SU-DHL-6 (cell line): ENCODE measurements around the gene CHD3.

Experiments
- H2AFZ ChIP-seq: fragments of 200-600 bp; sonication (generic); 2 replicates; pipeline ENCODE4 v1.6.1; 2014; ENCODE audit warnings: low read depth, mild to moderate bottlenecking, moderate library complexity, mixed read lengths, antibody characterized with exemption, low read length; ENCODE audit not compliant: severe bottlenecking
- H3F3A ChIP-seq: fragments of 200-600 bp; shearing (Covaris generic); 2 replicates; pipeline ENCODE4 v1.6.0; 2016; ENCODE audit warnings: antibody characterized with exemption, mild to moderate bottlenecking; ENCODE audit not compliant: insufficient read depth
- H3K27ac ChIP-seq: fragments of 200-600 bp; sonication (generic); 2 replicates; pipeline ENCODE4 v1.5.1; 2016; ENCODE audit warnings: low read depth, mild to moderate bottlenecking, low read length, moderate library complexity, mixed read lengths
- H3K27me3 ChIP-seq: fragments of 200-600 bp; sonication (generic), shearing (Covaris generic); 2 replicates; pipeline ENCODE4 v1.6.0; 2014; ENCODE audit warnings: mild to moderate bottlenecking, low read length
- H3K36me3 ChIP-seq: fragments of 200-600 bp; sonication (generic); 2 replicates; pipeline ENCODE4 v1.6.1; 2014; ENCODE audit warnings: mild to moderate bottlenecking, low read length, mixed read lengths
- H3K4me2 ChIP-seq: fragments of 300-600, 200-600 bp; shearing (Covaris generic), sonication (generic); 2 replicates; pipeline ENCODE4 v1.6.0; 2014; ENCODE audit warnings: low read length, low read depth, mild to moderate bottlenecking; ENCODE audit not compliant: poor library complexity, severe bottlenecking
- H3K4me3 ChIP-seq: fragments of 200-600 bp; sonication (generic); 2 replicates; pipeline ENCODE4 v1.5.1; 2014; ENCODE audit warnings: antibody characterized with exemption, low read length, mild to moderate bottlenecking, mixed read lengths; ENCODE audit not compliant: insufficient read depth, poor library complexity, severe bottlenecking
- H3K79me2 ChIP-seq: fragments of 200-600 bp; sonication (generic); 2 replicates; pipeline ENCODE4 v1.6.1; 2014; ENCODE audit warnings: mild to moderate bottlenecking, low read length, moderate library complexity; ENCODE audit not compliant: insufficient read depth
- H3K9ac ChIP-seq: fragments of 200-600 bp; sonication (generic); 2 replicates; pipeline ENCODE4 v1.7.0; 2014; ENCODE audit warnings: mild to moderate bottlenecking, low read length
- H3K9me2 ChIP-seq: fragments of 200-600 bp; sonication (generic); replicated peaks from 2 replicates; pipeline ENCODE4 v1.6.1; 2014; ENCODE audit warnings: low read length; ENCODE audit not compliant: insufficient read depth
- H3K9me3 ChIP-seq: fragments of 200-600 bp; sonication (generic); 2 replicates; pipeline ENCODE4 v1.6.1; 2014; ENCODE audit warnings: low read length, mixed read lengths; ENCODE audit not compliant: insufficient read depth
- H4K20me1 ChIP-seq: fragments of 200-600 bp; sonication (generic); 2 replicates; pipeline ENCODE4 v1.6.1; 2014; ENCODE audit warnings: low read depth, mild to moderate bottlenecking, antibody characterized with exemption, low read length, moderate library complexity, mixed read lengths
- EZH2phosphoT487 ChIP-seq: fragments of 200-600 bp; sonication (generic), shearing (Covaris generic); conservative IDR thresholded peaks from 2 replicates; pipeline ENCODE4 v1.6.1; 2018; ENCODE audit warnings: mild to moderate bottlenecking, antibody characterized with exemption, low read length, moderate library complexity, mixed read lengths
- TF ChIP-seq, protein P1 (sequence below): fragments of 200-600 bp; sonication (generic); IDR thresholded peaks from one replicate; pipeline ENCODE4 v1.5.1; 2017; ENCODE audit warnings: antibody characterized with exemption, mild to moderate bottlenecking, low read length, moderate library complexity; ENCODE audit not compliant: insufficient read depth, poor library complexity, severe bottlenecking

The CHD3 gene

DNA sequence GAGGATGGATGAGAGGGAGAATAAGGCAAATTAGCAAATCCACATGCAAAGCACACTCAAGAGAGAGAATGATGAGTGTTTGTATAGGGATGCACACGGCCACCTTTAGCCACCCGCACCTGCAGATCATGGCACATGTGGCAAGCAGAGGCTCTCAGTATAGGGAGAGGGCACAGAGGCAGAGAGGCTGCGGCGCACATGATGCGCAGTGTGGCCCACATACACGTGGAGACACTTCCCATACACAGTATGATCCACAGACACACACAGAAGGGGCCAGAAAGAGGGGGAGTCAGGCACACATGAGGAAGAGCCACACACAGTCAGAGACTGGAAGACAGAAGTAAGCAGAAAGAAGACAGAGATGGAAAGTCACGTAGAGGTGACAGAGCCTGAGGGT lies 6.5 kb upstream of the CHD3 start:
- H4K20me1 ChIP-seq = no peaks in the 10 kb centered on the region
- H3K27me3 ChIP-seq = no peaks in the 10 kb centered on the region
- no peaks in the 10 kb centered on the region for H3K9me2 ChIP-seq
- peak overlapping the region; percentile 32 for H3K4me3 ChIP-seq
- H3K9me3 ChIP-seq = no peaks in the 10 kb centered on the region
- peak overlapping the region; percentile 96 for H3K4me2 ChIP-seq
- H3K9ac ChIP-seq = peak overlapping the region; percentile 57
- H2AFZ ChIP-seq = no peak overlapping the region
- H3K27ac ChIP-seq = peak overlapping the region; percentile 85
- TF ChIP-seq, protein P1, sequence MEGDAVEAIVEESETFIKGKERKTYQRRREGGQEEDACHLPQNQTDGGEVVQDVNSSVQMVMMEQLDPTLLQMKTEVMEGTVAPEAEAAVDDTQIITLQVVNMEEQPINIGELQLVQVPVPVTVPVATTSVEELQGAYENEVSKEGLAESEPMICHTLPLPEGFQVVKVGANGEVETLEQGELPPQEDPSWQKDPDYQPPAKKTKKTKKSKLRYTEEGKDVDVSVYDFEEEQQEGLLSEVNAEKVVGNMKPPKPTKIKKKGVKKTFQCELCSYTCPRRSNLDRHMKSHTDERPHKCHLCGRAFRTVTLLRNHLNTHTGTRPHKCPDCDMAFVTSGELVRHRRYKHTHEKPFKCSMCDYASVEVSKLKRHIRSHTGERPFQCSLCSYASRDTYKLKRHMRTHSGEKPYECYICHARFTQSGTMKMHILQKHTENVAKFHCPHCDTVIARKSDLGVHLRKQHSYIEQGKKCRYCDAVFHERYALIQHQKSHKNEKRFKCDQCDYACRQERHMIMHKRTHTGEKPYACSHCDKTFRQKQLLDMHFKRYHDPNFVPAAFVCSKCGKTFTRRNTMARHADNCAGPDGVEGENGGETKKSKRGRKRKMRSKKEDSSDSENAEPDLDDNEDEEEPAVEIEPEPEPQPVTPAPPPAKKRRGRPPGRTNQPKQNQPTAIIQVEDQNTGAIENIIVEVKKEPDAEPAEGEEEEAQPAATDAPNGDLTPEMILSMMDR = no peak
- TF ChIP-seq EZH2phosphoT487 = no peak
- H3K79me2 ChIP-seq = peaks cover 25% of the 10 kb centered on the region
- peaks cover 54% of the 10 kb centered on the region for H3F3A ChIP-seq
- H3K36me3 ChIP-seq = peaks cover 14% of the 10 kb centered on the region

DNA sequence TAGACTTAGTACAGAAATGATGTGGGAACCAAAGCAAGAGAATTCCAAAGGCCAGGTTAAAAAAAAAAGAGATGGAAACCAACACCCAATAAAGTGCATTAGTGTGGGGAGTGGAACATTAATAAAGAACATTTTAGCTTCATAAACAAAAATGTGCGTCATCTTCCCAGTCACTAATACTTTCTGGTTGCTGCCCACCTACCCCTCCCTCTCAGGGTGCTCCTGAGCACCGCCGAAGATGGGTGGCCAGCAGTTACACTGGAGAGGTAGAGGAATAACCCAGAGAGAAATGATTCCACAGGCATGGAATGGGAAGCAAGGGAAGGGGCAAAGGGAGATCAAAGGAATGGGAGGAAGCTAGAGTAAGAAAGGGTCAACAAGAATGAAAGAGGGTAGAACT lies 6.0 kb upstream of the CHD3 start:
- peak overlapping the region; percentile 96 for H3K4me2 ChIP-seq
- H3K9ac ChIP-seq = peak overlapping the region; percentile 57
- no peaks in the 10 kb centered on the region for H4K20me1 ChIP-seq
- H3K9me3 ChIP-seq = no peaks in the 10 kb centered on the region
- H3K27ac ChIP-seq = peak overlapping the region; percentile 85
- peaks cover 10% of the 10 kb centered on the region for H3K36me3 ChIP-seq
- TF ChIP-seq, protein P1 = no peak
- no peak for TF ChIP-seq EZH2phosphoT487
- peaks cover 55% of the 10 kb centered on the region for H3F3A ChIP-seq
- H3K27me3 ChIP-seq = no peaks in the 10 kb centered on the region
- no peaks in the 10 kb centered on the region for H3K9me2 ChIP-seq
- peaks cover 30% of the 10 kb centered on the region for H3K79me2 ChIP-seq
- peak overlapping the region; percentile 32 for H3K4me3 ChIP-seq
- H2AFZ ChIP-seq = no peak overlapping the region

DNA sequence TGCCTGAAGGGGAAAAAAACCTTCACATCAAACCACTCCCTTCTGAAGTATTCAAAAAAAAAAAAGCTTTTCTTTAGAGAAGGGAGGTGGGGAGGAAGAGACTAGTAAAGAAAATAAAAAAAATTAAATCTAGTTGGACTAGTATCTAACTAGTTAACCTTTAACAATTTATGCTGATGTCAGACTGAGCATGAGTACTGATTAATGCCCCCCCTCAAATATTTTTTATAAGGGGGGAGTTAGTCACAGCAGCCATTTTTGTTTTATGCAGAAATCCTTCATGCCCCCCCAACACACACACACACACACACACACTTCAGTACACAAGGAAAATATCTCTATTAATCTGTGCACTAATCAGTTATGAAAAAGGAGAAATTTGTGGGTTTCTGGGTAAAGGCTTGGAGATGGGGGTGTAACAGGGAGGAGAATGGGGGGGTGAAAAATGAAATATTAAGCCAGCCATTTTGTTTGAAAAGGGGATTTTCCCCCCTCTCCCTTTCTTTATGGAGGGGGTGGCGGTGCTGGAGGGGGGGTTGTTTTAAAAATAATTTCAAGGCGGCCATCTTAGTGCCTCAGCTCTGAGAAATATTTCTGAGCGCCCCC lies 4.7 kb upstream of the CHD3 start:
- Histone ChIP-seq H3K9ac (peak overlapping the region; percentile 57), H3K27me3 (no peaks in the 10 kb centered on the region), H3K4me3 (peak overlapping the region; percentile 49), H3K79me2 (peaks cover 43% of the 10 kb centered on the region), H3K9me3 (no peaks in the 10 kb centered on the region), H3K9me2 (no peaks in the 10 kb centered on the region), H3F3A (peaks cover 56% of the 10 kb centered on the region), H3K27ac (peak overlapping the region; percentile 85), H3K36me3 (peaks cover 5% of the 10 kb centered on the region; the same call in 1 of the 2 replicates), H2AFZ (no peak overlapping the region), H3K4me2 (peak overlapping the region; percentile 96), H4K20me1 (no peaks in the 10 kb centered on the region)
- TF ChIP-seq EZH2phosphoT487 = no peak
- TF ChIP-seq, protein P1 = no peak
